OCI-M1 (cell line): ENCODE results near the gene ABCA1.
"Not testable (repeated sequence)": the region's sequence is repeated elsewhere in the genome, so short reads cannot be mapped to it uniquely, and the experiment has no call there.

Experiments
- DNase-seq: peaks from one replicate; lab custom pipeline; 2025; lab: John Stamatoyannopoulos, UW

Gene ABCA1, protein sequence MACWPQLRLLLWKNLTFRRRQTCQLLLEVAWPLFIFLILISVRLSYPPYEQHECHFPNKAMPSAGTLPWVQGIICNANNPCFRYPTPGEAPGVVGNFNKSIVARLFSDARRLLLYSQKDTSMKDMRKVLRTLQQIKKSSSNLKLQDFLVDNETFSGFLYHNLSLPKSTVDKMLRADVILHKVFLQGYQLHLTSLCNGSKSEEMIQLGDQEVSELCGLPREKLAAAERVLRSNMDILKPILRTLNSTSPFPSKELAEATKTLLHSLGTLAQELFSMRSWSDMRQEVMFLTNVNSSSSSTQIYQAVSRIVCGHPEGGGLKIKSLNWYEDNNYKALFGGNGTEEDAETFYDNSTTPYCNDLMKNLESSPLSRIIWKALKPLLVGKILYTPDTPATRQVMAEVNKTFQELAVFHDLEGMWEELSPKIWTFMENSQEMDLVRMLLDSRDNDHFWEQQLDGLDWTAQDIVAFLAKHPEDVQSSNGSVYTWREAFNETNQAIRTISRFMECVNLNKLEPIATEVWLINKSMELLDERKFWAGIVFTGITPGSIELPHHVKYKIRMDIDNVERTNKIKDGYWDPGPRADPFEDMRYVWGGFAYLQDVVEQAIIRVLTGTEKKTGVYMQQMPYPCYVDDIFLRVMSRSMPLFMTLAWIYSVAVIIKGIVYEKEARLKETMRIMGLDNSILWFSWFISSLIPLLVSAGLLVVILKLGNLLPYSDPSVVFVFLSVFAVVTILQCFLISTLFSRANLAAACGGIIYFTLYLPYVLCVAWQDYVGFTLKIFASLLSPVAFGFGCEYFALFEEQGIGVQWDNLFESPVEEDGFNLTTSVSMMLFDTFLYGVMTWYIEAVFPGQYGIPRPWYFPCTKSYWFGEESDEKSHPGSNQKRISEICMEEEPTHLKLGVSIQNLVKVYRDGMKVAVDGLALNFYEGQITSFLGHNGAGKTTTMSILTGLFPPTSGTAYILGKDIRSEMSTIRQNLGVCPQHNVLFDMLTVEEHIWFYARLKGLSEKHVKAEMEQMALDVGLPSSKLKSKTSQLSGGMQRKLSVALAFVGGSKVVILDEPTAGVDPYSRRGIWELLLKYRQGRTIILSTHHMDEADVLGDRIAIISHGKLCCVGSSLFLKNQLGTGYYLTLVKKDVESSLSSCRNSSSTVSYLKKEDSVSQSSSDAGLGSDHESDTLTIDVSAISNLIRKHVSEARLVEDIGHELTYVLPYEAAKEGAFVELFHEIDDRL (N-terminal part only)

DNA sequence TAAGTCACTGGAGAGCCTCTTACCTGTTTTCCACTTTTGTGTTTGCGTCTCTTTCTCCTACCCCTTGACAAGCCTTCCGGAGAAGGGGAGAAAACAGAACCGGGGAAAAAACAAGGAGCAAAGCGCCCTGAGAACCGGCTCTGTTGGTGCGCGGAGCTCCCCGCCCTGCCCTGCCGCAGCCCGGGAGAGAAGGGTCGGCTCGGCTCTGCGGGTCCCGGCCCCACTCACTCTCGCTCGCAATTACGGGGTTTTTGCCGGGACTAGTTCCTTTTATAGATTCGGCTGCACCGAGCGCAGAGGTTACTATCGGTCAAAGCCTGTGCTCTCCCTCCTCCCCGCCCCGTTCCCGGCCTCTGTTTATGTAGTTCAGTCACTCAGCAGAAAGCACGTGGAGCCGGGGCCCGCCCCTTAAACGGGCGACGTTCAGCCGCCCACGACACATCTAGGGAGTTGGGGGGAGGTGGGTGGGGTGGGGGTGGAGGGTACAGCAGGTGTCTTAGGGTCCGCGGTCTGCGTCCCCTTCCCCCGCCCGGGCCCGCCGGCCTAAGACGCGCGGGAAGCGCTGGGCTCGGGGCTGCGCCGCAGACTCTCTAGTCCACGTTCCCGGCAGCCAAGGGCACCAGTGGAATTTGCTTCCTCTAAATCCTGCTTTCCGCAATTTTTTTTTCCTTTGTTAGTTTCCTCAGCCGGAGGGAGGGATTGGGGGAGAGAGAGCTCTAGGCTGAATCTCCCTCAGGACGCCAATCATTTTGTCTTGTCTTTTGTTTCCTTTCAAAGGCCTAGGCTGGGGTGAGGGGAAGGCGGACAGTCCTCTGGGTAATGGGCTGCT is at the start of gene ABCA1:
Gene ABCA1 (minus strand): TSS at position 244 of the 829 bp plus-strand sequence. CDS start 24,476 bp downstream, outside the sequence.
- peak; percentile 91 for DNase-seq

DNA sequence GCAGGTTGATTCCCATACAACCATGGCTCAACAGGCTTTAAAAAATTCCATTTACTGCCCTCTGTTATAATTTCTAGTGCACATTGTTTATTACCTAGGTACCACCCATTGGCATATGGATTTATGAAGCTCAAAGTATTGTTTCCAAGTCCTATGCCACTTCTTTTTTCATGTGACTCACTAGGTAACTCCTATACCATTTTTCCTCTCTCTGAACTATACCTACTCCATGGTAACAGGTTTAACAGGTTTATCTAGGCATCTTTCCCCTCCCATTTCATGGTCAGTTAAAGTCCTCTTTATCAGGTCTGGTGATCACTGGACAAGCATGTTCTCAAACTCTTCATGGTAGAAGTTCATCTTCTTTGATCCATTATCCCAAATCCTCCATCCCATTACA is 49.6 kb upstream of the ABCA1 start:
- DNase-seq, result no peak

DNA sequence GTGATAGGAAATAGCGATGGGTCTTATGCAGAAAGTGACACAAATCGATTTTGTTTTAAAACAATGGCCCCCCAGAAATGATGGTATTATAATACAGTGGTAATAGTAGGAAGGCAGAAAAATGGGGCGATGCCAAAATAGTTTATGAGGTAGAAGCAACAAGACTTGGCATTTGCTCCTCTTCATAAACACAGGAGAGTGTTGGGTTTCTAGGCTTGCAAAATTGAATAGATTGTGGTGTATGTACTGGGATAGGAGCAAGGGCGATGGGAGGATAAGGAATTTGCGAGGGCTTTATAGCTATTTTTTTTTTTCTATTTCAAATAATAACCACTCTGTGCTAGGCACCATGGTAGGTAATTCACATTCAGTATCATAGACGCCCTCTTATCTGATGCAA is 49.2 kb upstream of the ABCA1 start:
- DNase-seq, result no peak

DNA sequence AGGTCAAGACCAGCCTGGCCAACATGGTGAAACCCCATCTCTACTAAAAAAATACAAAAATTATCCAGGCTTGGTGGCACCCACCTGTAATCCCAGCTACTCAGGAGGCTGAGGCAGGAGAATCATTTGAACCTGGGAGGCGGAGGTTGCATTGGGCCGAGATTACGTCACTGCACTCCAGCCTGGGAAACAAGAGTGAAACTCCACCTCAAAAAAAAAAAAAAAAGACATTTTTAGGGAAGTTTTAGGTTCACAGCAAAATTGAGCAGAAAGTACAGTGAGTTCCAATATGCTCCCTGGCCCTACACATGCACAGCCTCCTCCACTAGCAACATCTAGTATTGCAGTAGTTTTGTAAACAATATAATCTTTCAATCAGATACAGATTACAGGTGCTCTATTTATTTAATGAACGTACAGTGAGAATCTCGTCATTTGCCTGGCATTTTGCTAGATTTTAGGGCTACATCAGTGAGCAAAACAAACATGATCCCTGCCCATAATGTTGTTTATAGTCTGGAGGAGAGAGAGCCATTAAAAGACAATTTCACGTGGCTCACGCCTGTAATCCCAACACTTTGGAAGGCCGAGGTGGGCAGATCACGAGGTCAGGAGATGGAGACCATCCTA is 48.1 kb upstream of the ABCA1 start:
- not testable (repeated sequence) for DNase-seq

DNA sequence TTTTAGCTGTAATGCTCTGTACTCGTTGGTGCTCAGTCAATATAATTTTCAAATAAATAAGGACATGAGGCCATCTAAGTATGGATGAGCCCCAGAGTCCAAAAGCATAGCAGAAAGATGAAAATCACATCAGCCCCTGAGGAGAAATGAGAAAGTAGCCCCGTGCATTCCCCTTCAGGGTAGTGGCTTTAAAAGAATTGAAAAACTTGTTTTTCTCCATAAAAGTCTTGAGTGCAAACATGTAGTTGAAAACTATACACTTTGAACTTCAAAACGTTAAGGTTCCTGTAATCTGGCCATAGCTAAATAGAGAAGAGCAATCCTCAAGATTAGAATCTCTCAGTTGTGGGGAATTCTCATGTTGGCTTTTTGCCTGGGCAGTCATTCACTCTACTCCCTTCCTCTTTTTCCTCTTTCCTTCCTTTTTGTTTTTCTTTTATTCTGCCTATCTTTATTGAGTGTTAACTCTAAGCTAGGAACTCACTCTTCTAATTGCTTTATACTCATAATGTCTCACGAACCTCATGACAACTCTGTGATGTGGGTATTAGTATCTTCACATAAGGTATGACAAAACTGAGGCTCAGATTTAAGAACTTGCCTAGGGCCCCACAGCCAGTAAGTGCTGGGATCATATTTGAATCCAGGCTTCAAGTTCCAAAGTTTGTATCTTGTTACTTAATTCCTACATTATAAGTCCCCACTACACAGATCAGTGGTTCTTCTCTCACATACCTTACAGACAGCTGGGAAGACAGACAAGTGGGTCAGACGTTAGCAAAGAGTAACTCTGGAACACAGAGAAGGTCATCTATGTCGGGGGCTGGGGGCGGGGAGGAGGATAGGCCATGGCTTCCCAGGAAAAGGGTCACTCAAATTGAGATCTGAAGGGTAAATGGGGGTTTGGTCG is 46.4 kb upstream of the ABCA1 start:
- DNase-seq, result peak; percentile 81

DNA sequence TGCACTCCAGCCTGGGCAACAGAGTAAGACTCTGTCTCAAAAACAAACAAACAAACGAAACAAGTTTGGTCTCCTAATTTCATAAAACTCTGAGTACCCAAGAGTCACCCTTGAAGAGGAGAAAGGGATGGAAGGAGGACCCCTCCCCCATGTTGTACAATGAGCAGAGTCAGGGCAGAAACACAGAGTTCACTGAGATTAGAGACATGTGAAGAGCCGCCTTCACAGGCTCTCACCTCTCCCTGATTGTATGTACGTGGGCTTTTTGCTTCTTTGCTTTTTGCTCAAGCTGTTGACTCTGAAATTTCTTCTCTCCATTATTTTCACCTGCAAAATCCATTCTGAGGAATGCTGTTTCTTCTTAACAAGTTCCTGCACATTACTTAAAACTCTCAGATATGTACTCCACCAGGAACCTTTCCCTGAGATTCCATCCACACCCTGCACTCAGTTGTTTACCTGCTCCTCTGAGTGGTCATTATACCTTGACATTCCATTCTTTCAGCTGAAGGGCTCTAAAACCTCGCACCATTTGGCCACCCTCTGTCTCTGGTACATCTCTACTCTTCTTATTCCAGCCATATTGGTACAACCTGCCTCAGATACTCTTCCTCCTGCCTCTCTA is 44.4 kb upstream of the ABCA1 start:
- no peak for DNase-seq

DNA sequence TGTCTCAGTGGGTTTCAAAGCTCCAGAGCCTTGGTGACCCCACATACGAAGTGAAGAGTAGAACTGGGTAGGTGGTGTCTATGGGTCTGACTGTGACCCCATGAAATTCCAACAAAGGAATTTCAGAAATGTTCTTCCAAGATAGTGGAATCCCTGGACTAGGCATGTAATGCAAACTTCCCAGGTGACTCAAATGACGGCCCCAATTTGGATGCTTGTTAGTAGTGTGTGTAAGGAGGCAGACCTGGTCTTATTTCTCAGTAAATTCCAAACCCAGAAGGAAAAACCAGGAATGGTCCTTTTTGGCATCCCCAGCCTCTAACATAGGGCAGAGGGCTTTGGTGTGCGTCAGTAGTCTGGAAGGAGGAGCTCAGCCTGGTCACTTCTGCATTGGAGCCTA is 43.6 kb upstream of the ABCA1 start:
- DNase-seq, result no peak

DNA sequence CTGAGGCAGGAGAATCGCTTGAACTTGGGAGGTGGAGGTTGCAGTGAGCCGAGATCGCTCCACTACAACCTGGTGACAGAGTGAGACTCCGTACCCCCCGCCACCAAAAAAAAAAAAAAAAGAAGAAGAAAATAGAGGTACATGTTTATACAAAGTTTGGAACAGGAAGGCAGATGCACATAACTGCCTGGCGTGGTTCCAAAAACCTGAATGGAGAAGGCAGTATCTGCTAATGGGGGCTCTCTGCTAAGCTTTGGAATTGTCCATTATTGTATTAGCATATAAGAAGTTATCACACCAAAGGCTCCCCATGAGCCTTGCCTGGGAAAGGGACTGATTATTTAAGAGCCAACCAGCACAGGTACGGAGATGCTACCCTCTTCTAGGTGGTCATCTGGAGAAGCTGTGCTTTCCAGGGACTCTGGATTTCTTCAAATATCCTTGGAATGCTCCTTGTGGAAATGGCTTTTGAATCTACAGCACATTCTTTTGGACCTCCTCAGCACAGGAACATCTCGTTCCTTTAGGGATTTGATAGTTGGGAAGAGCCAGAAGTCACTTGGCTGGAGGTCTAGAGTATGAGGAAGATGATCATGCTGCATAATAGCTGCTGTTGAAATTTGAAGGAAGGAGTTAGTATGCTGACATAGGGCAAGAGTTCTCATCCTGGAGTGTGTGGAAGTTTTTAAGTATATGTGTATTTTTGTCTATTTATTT is 42.5 kb upstream of the ABCA1 start:
- DNase-seq, result no peak

DNA sequence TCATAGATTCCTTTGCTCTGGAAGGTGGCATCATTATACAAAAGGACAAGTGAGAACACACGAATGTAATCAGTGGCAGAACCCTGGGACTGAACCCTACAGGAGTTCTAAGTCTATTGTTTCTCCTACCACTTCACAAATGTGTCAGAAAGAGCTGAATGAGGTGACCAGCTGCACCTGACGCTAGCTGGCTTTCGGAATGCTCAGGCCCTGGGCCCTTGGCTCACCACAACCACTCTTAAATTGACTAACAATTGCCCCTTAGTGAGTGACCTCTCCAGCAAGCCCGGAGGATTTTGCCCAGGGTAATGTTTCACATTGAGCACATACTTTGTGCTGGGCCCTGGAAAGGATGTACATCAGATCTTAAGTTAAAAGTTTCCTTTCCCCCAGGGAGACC is 41.2 kb upstream of the ABCA1 start:
- DNase-seq, result no peak

DNA sequence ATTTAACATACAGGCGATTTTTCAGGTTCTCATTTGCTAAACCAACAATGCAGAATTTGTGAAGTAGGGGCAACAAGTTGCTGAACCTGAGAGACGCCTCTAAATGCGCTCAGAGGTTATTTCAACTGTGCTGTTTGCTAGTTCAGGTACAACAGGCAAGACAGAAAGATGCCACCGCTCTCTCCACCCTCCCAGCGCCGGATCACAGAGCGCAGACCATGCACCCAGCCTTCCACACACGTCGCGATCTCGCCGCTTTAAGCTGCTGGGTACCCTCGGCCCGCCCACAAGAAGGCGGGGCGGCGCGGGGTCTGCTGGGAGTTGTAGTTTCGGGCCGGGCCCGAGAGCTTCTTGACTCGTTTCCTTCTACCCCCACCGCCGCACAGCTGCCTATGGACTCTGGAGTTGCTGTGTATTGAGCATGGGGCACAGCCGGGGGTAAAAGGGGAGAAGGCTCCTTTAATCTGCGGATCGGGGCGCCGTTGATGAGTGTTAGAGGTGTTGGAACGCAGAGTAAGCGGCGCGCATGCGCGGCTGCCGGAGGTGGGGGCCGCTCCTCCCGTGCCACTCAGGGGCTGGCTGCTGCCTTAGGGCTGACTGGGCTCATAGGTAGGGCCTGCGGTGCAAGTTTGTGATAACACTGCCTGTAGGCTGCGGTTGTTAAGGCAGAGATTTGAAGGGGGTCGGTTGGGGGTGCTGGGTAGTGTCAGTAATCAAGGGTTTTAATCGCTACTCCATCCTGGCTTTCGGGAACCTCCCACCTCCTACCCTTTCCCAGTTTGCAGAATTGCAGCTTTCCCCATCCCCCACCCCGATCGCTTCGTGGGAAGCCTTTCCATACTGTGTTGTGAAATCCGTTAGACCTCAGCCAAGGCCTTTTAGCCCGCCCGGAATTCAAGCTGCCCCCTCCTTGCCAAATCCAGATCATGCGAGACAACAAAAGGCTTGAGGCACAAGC is 40.3 kb upstream of the ABCA1 start:
- DNase-seq, result peak; percentile 75

DNA sequence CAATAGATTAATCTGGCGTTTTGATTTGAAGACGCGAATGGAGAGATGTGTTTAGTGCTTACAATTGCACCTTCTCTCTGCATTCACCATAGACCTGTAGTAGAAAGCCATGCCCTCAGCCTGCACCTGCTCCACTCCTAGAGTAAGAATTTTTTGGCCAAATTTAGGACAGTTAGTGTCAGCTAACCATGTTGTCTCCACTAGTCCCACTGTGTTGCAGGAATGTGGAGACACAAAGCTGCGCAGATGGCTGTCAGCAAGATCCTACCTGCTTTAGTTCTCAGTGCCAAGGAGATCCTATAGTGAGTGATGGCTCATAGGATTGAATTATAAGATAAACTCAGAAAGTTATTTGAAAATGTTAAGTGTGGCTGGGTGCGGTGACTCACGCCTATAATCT is 35.1 kb upstream of the ABCA1 start:
- DNase-seq, result no peak

DNA sequence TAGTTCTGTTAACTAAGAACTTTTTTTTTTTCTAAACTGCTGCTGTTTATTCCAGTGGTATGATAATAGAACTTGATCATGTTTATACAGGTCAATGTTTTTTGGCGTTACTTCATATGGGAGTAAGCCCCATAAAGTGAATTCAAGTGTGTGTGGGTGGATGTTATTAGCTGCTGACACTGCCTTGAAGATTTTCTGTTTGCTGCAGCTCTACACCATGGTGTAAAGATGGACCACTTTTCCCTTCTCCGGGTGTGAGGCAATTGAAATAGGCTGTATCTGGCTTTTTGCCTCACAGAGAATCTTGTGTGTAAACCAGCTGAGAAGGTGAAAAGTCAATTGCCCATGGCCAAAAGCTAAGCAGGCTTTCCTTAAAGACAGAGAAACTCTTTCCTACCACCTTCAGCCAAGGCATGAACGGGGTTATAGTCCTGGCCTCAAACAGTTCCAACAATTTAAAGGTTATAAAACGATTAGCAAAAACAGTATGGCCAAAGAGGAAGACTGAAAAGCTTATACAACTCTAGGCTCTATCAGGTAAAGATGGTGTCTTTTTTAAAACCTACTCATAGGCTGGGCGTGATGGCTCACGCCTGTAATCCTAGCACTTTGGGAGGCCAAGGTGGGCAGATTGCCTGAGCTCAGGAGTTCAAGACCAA is 33.9 kb upstream of the ABCA1 start:
- DNase-seq, result no peak

DNA sequence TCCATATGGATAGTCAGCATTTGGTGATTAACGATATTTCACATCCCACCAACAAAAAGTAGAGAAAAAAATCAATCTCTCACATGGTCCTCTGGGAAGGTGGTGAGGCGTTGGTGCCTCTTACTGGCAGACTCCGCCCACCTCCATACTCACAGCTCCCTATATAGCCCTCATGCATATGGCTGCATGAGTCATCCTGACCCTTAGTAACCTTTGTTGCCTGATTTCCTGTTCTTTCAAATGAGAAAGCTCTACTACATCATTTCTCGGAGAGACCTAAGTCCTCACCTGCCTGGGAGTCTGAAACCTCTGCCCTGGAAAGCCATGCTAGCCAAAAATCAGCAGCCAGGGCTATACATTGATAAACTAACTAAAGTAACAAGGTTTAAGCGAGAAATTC is 33.3 kb upstream of the ABCA1 start:
- DNase-seq, result peak; percentile 73

DNA sequence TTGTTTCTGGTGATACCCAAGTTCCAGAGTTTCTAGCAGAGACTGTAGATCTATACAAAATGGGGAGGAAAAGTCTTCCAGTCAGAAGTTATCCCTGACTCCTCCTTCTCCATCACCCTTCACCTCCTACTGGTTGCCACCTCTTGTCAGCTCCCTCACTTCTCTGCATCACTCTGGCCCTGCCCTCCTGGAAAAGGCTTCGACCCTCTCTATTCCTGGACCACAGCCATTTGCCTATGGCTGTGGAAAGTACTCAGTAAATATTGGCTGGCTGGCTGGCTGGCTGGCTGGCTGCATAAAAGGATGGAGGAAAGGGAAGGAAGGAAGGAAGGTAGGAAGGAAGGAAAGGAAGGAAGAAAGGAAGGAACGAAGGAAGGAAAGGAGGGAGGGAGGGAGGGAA is 32.7 kb upstream of the ABCA1 start:
- no peak for DNase-seq

DNA sequence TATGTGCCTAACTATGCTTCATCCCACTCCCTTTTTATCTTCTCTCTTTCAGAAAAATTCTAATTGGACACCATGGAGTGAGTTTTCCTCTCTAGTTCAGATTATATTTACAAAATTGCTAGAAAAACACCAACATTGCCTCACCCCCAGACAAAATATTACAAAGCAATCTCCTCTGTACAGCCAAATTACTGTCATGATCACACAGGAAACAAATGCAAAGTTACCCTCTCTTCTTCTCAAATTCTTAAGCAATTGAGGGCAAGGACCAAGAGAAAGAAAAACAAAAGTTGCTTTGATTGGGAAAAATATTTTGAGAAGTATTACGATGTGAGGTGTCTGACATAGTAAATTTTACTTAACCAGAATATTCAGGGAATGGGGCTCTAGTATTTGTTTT is 30.8 kb upstream of the ABCA1 start:
- no peak for DNase-seq

DNA sequence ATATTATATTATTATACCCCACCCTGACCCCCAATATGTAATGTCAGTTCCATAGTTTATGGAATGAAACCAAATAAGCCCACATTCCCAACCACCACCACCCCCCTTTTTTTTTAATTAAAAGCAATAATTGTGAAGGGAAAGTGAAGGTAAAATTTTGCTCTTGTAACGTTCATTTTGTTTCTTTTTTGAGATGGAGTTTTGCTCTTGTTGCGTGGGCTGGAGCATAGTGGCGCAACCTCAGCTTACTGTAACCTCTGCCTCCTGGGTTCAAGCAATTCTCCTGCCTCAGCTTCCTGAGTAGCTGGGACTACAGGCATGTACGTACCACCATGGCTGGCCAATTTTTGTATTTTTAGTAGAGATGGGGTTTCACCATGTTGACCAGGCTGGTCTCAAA is 30.1 kb upstream of the ABCA1 start:
- DNase-seq, result not testable (repeated sequence)

DNA sequence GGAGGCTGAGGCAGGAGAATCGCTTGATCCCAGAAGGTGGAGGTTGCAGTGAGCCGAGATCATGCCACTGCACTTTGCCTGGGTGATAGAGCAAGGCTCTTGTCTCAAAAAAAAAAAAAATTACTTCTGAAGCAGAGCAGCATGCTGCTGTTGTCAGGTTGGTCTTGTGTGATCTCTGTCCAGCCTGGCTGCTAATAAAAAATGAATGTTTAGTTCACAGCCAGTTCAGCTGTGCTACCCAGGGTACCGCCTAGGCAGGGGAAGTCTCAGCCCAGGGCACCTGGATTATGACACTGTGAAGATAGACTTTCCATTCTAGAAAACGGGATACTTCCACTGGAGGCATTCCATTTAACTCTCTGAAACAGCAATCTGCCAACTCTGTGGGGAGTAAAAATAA is 23.5 kb upstream of the ABCA1 start:
- DNase-seq, result no peak
